Testis (tissue), 3 donors: ENCODE results near the gene MEIOB. TPM values are rescaled to one million over a fixed set of nuclear protein-coding genes. Genes with fewer than 3 reads are reported as not detected.
A peak's percentile ranks its signal among the peaks of the same experiment; 100 is the strongest.
"Not testable (repeated sequence)": the region's sequence is repeated elsewhere in the genome, so short reads cannot be mapped to it uniquely, and the experiment has no call there.

Experiments used
- DNase-seq: peaks from one replicate; pipeline ENCODE4 v3.0.0-alpha.2; 2019
- H3K27ac ChIP-seq, 2 donors: fragments of 200-600 bp; sonication (generic); one replicate each; pipeline ENCODE4 v1.5.1; 2019
- H3K27me3 ChIP-seq: fragments of 200-600 bp; sonication (generic); one replicate; pipeline ENCODE4 v1.5.1; 2019
- H3K36me3 ChIP-seq: fragments of 200-600 bp; sonication (generic); one replicate; pipeline ENCODE4 v1.5.1; 2017; ENCODE audit warnings: low read depth; ENCODE audit errors: missing control alignments
- H3K4me1 ChIP-seq: fragments of 200-600 bp; sonication (generic); one replicate; pipeline ENCODE4 v1.5.1; 2019
- H3K4me3 ChIP-seq, 2 donors: fragments of 200-600 bp; sonication (generic); one replicate each; pipeline ENCODE4 v1.5.1; 2017 to 2019
- H3K9me3 ChIP-seq: fragments of 200-600 bp; sonication (generic); one replicate; pipeline ENCODE4 v1.5.1; 2017
- CTCF ChIP-seq, 3 experiments: fragments of 450-650 bp in 2 of 3; fragments of 200-600 bp in 1 of 3; sonication (generic) in 1 of 3; IDR thresholded peaks; one replicate each; pipeline ENCODE4 v1.5.1; 2016 to 2019; ENCODE audit warnings: antibody characterized with exemption in 3 of 3, mild to moderate bottlenecking in 2 of 3, moderate library complexity in 1 of 3
- POLR2A ChIP-seq: fragments of 450-650 bp; IDR thresholded peaks from one replicate; pipeline ENCODE4 v1.6.1; 2017; ENCODE audit warnings: antibody characterized with exemption, mild to moderate bottlenecking, moderate library complexity
- WGBS, 2 donors: methylation state at CpG; one replicate each; pipeline ENCODE4 v1.1.5; 2018; 5-methylcytosine and 5-hydroxymethylcytosine counted together
- intact Hi-C: fragments of 100-400 bp; cut with DNase I; formaldehyde crosslinking; loops from one replicate; pipeline ENCODE4 v1.15.1; 2023; ENCODE audit warnings: low total_unique reads
- polyA plus RNA-seq: library from polyadenylated mRNA; stranded (reverse); fragments of 350-450 nt; fragmentation: Illumina TruSeq; extraction: RNeasy Lipid Tissue Mini Kit (QIAGEN cat#74804); gene quantifications from one replicate; pipeline ENCODE4 v1.2.3, GENCODE V29; 2014; ENCODE audit warnings: low read depth, low replicate concordance; ENCODE audit not compliant: insufficient read depth
- total RNA-seq, 2 donors: library from RNA; depleted of rRNA; stranded (reverse); fragments of >200 nt; gene quantifications; one replicate each; pipeline ENCODE4 v1.2.3, GENCODE V29; 2016

Gene MEIOB
- total and polyA plus RNA-seq, 3 donors from 2014 or later, result 34.6 to 53.9 (median 53.8) TPM

- no peaks in the 10 kb centered on the region for H3K9me3 ChIP-seq
- H3K27me3 ChIP-seq, result no peaks in the 10 kb centered on the region
- no peaks in the 10 kb centered on the region for H3K36me3 ChIP-seq
- no peak overlapping the region for H3K27ac ChIP-seq
- H3K4me1 ChIP-seq, result peaks cover 12% of the 10 kb centered on the region
- WGBS, 2 donors, result 31 to 56% methylated on average over 13 of the region's 13 CpGs
- no peak for TF ChIP-seq POLR2A
- no peak for TF ChIP-seq CTCF (IDR thresholded peaks at IDR 0.05)
- intact Hi-C loops, result no loop called here
- DNase-seq, result peak; percentile 34
- H3K4me3 ChIP-seq, result no peak overlapping the region
Observed at GRCh38 chr16:1903220-1903574, 31.2 kb upstream of the MEIOB start.

GRCh38 chr16:1902547-1903219, 30.7 kb upstream of the MEIOB start:
- TF ChIP-seq CTCF (IDR thresholded peaks at IDR 0.05) (no peak), POLR2A (no peak)
- H3K27ac ChIP-seq, result no peak overlapping the region
- H3K4me1 ChIP-seq, result peaks cover 12% of the 10 kb centered on the region
- intact Hi-C loops, result no loop called here
- 67 to 82% methylated on average over 16 to 20 of the region's 20 CpGs for WGBS, 2 donors
- no peak overlapping the region for H3K4me3 ChIP-seq
- no peaks in the 10 kb centered on the region for H3K9me3 ChIP-seq
- no peak for DNase-seq
- no peaks in the 10 kb centered on the region for H3K27me3 ChIP-seq
- H3K36me3 ChIP-seq, result no peaks in the 10 kb centered on the region

- TF ChIP-seq CTCF (IDR thresholded peaks at IDR 0.05) (no peak), POLR2A (no peak)
- no peak overlapping the region for H3K27ac ChIP-seq
- DNase-seq, result no peak
- no peaks in the 10 kb centered on the region for H3K9me3 ChIP-seq
- H3K27me3 ChIP-seq, result no peaks in the 10 kb centered on the region
- intact Hi-C loops, result no loop called here
- 93 to 94% methylated on average over 8 to 9 of the region's 9 CpGs for WGBS, 2 donors
- no peaks in the 10 kb centered on the region for H3K36me3 ChIP-seq
- peaks cover 12% of the 10 kb centered on the region for H3K4me1 ChIP-seq
- H3K4me3 ChIP-seq, result no peak overlapping the region
Observed at GRCh38 chr16:1900452-1900774, 28.4 kb upstream of the MEIOB start.

- intact Hi-C loops, result no loop called here
Observed at GRCh38 chr16:1899641-1900451, 27.9 kb upstream of the MEIOB start.

GRCh38 chr16:1897692-1898091, 25.7 kb upstream of the MEIOB start:
- H3K27me3 ChIP-seq, DNase-seq, H3K27ac ChIP-seq, H3K4me1 ChIP-seq, H3K36me3 ChIP-seq, H3K9me3 ChIP-seq, H3K4me3 ChIP-seq, intact Hi-C loops: not testable (repeated sequence)
- WGBS, 2 donors, result 79 to 86% methylated on average over 2 of the region's 2 CpGs

More at GRCh38 chr16:1899641-1900451, 27.9 kb upstream of the MEIOB start:
- Histone ChIP-seq H3K4me1 (peaks cover 11% of the 10 kb centered on the region), H3K4me3 (no peak overlapping the region), H3K9me3 (no peaks in the 10 kb centered on the region), H3K27me3 (no peaks in the 10 kb centered on the region), H3K36me3 (no peaks in the 10 kb centered on the region), H3K27ac (no peak overlapping the region)
- 88 to 90% methylated on average over 16 of the region's 16 CpGs for WGBS, 2 donors
- no peak for TF ChIP-seq POLR2A
- no peak for TF ChIP-seq CTCF (IDR thresholded peaks at IDR 0.05)
- no peak for DNase-seq
